GM20000 (cell line): Measurements from ENCODE around the gene TSLP.

Experiments used
- DNase-seq: peaks from one replicate; pipeline ENCODE4 v3.0.0; 2012; ENCODE audit warnings: low spot score
- TF ChIP-seq, protein P1 (sequence below): IDR thresholded peaks from 2 replicates; pipeline ENCODE4 v1.5.1; 2012; ENCODE audit warnings: mild to moderate bottlenecking, control low read depth; ENCODE audit errors: extremely low read depth, missing control alignments

TSLP gene

DNA sequence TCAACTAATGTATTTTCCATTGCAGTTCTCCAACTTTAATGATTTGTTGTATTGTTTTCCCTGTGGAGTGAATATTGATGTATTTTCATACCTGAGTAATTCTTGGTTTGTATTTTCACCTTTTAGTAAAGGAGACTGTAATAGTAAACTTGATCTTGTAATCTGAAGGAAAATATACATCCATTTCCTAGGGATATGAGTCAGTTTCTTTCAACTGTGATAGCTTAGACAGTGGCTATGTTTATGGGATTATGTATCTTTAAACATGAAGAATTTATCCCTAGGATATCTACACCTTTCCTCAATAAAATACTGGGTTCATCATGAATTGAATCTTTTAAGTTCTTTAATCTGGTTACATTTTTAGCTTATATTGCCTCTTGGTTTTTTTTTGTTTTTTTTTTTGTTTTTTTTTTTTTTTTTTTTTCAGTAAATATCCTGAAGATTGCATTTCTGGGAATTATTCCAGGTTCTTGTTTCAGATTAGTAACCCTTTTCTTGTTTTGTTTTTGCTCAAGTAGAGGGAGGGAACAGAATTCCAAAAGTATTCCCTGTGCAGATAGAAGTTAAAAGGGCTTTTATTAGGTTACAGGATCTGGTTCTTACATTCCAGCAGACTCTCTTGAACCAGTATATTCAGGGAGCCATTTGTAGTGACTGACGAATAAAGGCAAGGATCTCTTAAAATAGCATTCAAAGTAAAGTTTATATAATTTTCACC, 27.7 kb downstream of the TSLP start:
- DNase-seq, result no peak
- TF ChIP-seq, protein P1, sequence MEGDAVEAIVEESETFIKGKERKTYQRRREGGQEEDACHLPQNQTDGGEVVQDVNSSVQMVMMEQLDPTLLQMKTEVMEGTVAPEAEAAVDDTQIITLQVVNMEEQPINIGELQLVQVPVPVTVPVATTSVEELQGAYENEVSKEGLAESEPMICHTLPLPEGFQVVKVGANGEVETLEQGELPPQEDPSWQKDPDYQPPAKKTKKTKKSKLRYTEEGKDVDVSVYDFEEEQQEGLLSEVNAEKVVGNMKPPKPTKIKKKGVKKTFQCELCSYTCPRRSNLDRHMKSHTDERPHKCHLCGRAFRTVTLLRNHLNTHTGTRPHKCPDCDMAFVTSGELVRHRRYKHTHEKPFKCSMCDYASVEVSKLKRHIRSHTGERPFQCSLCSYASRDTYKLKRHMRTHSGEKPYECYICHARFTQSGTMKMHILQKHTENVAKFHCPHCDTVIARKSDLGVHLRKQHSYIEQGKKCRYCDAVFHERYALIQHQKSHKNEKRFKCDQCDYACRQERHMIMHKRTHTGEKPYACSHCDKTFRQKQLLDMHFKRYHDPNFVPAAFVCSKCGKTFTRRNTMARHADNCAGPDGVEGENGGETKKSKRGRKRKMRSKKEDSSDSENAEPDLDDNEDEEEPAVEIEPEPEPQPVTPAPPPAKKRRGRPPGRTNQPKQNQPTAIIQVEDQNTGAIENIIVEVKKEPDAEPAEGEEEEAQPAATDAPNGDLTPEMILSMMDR, result no peak

DNA sequence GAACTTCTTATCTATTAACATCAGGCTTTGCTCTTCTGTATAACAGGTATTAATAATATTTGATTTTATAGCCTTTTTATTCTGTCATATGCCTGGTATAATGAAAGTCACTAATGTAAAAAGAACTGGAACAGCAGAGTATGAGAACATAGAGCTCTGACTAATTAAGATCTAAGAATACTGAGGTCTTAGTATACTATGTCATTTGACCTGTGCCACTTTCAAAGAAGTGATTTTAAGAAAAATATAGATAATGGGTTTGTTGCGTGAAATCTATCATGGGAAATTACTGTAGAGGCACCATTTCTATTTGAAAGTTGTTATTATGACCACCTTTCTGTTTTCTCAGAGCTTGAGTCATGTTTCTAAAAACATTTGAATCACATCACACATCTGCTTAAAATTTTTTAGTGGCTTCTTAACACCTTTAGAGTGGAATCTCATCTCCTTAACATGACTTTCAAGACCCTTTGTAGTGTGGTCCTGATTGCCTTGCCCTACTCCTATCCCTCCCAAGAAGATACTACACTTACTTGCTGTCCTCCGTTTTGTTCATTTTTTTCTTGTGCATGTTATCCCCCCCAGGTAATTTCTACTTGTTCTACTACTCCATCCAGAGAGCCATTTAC, 34.9 kb downstream of the TSLP start:
- DNase-seq, result no peak
- TF ChIP-seq, protein P1, result no peak

DNA sequence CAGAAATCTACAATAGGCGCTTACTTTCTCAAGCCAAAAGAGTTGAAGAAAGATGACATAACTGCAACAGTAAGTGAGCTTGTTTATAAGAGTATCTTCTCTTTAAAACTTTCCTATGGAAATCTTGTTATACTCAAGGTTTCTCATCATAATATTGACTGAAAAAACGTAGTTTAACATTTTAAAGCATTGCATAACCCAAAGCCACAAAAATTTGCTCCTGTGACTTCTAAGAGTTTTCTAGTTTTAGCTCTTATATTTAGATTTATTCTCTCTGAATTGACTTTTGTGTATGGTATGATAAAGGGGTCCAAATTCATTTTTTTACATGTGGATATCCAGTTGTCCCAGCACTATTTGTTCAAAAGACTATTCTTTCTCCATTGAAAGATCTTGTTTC, 35.9 kb downstream of the TSLP start:
- DNase-seq, result no peak
- TF ChIP-seq, protein P1, result no peak

DNA sequence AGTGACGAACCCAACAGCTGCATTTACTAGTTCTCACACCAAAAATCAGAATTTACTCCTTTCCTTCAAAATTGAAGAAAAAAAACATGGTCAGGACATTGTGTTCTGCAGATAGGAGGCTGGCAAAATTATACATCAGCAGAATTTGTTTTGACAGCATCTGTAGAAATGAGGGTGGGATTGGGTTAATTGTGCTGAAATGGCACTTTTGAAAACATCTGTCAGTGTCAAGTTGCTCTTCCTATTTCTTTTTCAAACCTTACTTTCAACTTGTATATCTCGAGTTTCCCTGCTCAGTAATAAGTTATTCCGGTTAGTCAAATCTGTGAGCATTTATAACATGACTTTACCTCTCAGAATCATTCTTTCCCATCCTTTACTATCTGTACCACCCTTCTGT, 40.4 kb downstream of the TSLP start:
- no peak for DNase-seq
- TF ChIP-seq, protein P1, result no peak

DNA sequence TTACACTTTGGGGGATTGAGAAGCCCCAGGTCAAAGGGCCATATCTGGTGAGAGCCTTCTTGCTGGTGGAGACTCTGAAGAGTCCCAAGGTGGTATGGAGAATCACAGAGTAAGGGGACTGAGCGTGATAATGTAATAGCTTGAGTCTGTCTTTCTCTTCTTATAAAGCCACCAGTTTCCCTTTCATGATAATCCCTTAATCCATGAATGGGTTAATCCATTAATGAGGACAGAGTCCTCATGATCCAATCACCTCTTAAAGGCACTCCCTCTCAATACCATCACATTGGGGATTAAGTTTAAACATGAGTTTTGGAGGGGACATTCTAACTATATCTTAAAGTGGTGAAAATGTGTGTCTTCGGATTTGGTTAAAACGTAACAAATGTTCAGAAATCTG, 42.2 kb downstream of the TSLP start:
- TF ChIP-seq, protein P1, result no peak
- DNase-seq, result no peak

DNA sequence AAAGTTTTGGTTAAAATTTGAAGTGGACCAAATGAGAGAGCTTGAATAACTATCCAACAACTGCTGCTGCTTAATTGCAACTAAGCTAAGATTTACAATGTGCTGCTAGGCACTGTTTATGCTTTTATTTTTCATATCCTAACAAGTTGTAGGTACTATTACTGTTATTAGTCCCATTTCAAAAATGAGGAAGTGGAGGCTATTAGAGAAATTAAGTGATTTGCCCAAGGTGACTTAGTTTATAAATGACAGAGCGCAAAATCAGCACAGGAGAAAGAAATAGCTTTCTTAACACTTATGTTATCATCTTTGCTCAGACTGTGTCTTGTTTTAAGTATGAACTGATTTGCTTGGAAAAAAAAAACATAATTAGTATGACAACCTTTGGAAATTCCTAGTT, 43.7 kb downstream of the TSLP start:
- TF ChIP-seq, protein P1, result no peak

DNA sequence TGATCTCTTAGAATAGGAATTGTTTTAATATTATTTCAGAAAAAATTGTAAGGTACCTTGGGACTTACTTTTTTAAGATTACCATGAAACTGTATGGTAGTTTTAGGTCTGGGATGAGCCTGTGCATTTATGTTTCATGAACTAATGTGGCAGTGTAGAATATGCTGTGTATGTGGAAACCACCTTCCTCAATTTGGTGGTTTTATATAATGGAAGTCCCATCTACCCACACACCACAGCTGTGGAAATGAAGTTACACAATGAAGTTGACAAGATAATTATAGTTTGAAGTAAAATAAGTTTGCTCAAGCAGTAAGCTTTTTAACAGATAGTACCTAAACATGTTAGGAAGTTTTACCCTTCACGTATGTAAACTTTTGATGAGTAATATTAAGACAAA, 45.0 kb downstream of the TSLP start:
- no peak for DNase-seq
- TF ChIP-seq, protein P1, result no peak

More for the DNA sequence above, 43.7 kb downstream of the TSLP start:
- DNase-seq, result no peak
